Hepatocyte (in vitro differentiated cells): ENCODE data around the gene SDC3. TPM values are rescaled to one million over a fixed set of nuclear protein-coding genes. Genes with fewer than 3 reads are reported as not detected.

Experiments used
- DNase-seq: peaks from one replicate; pipeline ENCODE4 v3.0.0-alpha.2; 2016; ENCODE audit warnings: low spot score
- H2AFZ ChIP-seq: fragments of 200-600 bp; sonication (generic); 2 replicates; pipeline ENCODE4 v1.6.0; 2016; ENCODE audit warnings: antibody characterized with exemption, mild to moderate bottlenecking
- H3K27ac ChIP-seq: fragments of 200-600 bp; sonication (generic); 2 replicates; pipeline ENCODE4 v1.5.1; 2016; ENCODE audit warnings: mild to moderate bottlenecking
- H3K27me3 ChIP-seq: fragments of 200-600 bp; sonication (generic); 2 replicates; pipeline ENCODE4 v1.6.1; 2016
- H3K36me3 ChIP-seq: fragments of 200-600 bp; sonication (generic); replicated peaks from 2 replicates; pipeline ENCODE4 v1.5.1; 2016; ENCODE audit warnings: low read depth; ENCODE audit not compliant: insufficient read depth
- H3K4me1 ChIP-seq: fragments of 200-600 bp; sonication (generic); 2 replicates; pipeline ENCODE4 v1.5.1; 2016; ENCODE audit warnings: mild to moderate bottlenecking, moderate library complexity; ENCODE audit not compliant: insufficient read depth
- H3K4me2 ChIP-seq: fragments of 200-600 bp; sonication (generic); 2 replicates; pipeline ENCODE4 v1.6.0; 2016
- H3K4me3 ChIP-seq: fragments of 200-600 bp; sonication (generic); 2 replicates; pipeline ENCODE4 v1.5.1; 2016; ENCODE audit warnings: mild to moderate bottlenecking
- H3K79me2 ChIP-seq: fragments of 200-600 bp; sonication (generic); 2 replicates; pipeline ENCODE4 v1.6.0; 2017; ENCODE audit warnings: mild to moderate bottlenecking
- H3K9me2 ChIP-seq: fragments of 200-600 bp; sonication (generic); replicated peaks from 2 replicates; pipeline ENCODE4 v1.6.0; 2017; ENCODE audit warnings: mild to moderate bottlenecking; ENCODE audit not compliant: insufficient read depth
- H3K9me3 ChIP-seq: fragments of 200-600 bp; sonication (generic); 2 replicates; pipeline ENCODE4 v1.5.1; 2016; ENCODE audit warnings: low read depth, mild to moderate bottlenecking
- H4K20me1 ChIP-seq: fragments of 200-600 bp; sonication (generic); 2 replicates; pipeline ENCODE4 v1.6.0; 2016; ENCODE audit warnings: mild to moderate bottlenecking; ENCODE audit not compliant: insufficient read depth, poor library complexity, severe bottlenecking
- EZH2 ChIP-seq: fragments of 200-600 bp; sonication (generic); IDR thresholded peaks from 2 replicates; pipeline ENCODE4 v1.6.1; 2016; ENCODE audit warnings: antibody characterized with exemption, mild to moderate bottlenecking, borderline replicate concordance
- EZH2phosphoT487 ChIP-seq: fragments of 200-600 bp; sonication (generic); IDR thresholded peaks from one replicate; pipeline ENCODE4 v1.6.1; 2018; ENCODE audit warnings: antibody characterized with exemption, mild to moderate bottlenecking, low read depth, moderate library complexity; ENCODE audit not compliant: unreplicated experiment, severe bottlenecking
- WGBS: methylation state at CpG from one replicate; pipeline ENCODE4 v1.1.6; 2016; ENCODE audit warnings: low lambda C conversion rate; ENCODE audit errors: missing lambda C conversion rate; 5-methylcytosine and 5-hydroxymethylcytosine counted together
- polyA plus RNA-seq: library from polyadenylated mRNA; unstranded; fragments of >200 nt; fragmentation: Nextera tagmentation; extraction: Ambion mirVana; gene quantifications from 2 replicates; pipeline ENCODE4 v1.2.1, GENCODE V29; 2016
- total RNA-seq: library from RNA; depleted of rRNA; stranded (reverse); fragments of >200 nt; gene quantifications from 2 replicates; pipeline ENCODE4 v1.2.3, GENCODE V29; 2014
- TF ChIP-seq, protein P1 (sequence below): fragments of 200-600 bp; sonication (generic); IDR thresholded peaks from 2 replicates; pipeline ENCODE4 v1.5.1; 2016; ENCODE audit warnings: antibody characterized with exemption, mild to moderate bottlenecking; ENCODE audit not compliant: poor library complexity

Gene SDC3, protein sequence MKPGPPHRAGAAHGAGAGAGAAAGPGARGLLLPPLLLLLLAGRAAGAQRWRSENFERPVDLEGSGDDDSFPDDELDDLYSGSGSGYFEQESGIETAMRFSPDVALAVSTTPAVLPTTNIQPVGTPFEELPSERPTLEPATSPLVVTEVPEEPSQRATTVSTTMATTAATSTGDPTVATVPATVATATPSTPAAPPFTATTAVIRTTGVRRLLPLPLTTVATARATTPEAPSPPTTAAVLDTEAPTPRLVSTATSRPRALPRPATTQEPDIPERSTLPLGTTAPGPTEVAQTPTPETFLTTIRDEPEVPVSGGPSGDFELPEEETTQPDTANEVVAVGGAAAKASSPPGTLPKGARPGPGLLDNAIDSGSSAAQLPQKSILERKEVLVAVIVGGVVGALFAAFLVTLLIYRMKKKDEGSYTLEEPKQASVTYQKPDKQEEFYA
- 28.6 and 33.5 TPM in 2 replicates for total RNA-seq
- polyA plus RNA-seq, result 51.0 and 60.0 TPM in 2 replicates

DNA sequence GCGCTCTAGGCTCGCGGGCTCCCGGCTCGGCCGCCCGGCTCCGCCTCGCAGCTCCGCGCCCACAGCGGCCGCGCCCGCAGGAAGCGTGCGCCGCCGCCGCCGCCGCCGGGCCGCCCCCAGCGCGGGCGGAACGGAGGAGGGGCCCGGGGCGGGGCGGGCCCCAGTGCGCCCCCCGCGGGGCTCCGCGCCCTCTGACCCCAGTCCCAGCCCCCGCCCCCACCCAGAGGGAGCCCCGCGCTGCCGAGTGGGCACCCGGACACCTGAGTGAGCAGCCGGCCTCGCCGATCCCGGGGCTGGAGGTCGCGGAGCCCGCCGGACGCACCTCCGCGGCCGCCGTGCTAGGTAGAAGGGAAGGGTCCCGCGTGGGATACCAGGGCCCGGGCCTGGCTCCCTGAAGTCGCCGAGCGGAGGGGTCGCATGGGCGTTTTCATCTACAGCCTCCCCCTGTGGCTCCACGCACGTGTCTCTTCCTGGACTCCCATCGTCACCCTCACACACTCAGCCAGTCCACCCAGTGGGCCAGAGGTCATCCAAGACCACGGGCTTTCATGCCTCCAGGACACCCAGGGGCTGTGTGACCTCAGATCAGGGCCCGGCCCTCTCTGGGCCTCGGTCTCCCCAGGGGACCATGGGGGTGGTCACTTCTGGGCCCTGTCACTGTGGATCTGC, at the start of gene SDC3:
SDC3 (minus strand) TSS at position 63 of the 669 bp plus-strand sequence. CDS start 172 bp downstream, outside the sequence.
- peak within 1 kb of the TSS; percentile 98 for H3K4me2 ChIP-seq
- H3K27ac ChIP-seq, result no peak within 1 kb of the TSS
- H4K20me1 ChIP-seq, result peaks cover 2% of the 10 kb centered on the region
- H3K9me2 ChIP-seq, result no peaks in the 10 kb centered on the region
- peaks cover 23% of the 10 kb centered on the region for H3K4me1 ChIP-seq
- peak; percentile 80 for DNase-seq
- H2AFZ ChIP-seq, result peak within 1 kb of the TSS; percentile 84
- peak within 1 kb of the TSS; percentile 88 for H3K4me3 ChIP-seq
- H3K79me2 ChIP-seq, result peaks cover 36% of the 10 kb centered on the region
- no peaks in the 10 kb centered on the region for H3K9me3 ChIP-seq
- no peaks in the 10 kb centered on the region for H3K27me3 ChIP-seq
- TF ChIP-seq, protein P1, sequence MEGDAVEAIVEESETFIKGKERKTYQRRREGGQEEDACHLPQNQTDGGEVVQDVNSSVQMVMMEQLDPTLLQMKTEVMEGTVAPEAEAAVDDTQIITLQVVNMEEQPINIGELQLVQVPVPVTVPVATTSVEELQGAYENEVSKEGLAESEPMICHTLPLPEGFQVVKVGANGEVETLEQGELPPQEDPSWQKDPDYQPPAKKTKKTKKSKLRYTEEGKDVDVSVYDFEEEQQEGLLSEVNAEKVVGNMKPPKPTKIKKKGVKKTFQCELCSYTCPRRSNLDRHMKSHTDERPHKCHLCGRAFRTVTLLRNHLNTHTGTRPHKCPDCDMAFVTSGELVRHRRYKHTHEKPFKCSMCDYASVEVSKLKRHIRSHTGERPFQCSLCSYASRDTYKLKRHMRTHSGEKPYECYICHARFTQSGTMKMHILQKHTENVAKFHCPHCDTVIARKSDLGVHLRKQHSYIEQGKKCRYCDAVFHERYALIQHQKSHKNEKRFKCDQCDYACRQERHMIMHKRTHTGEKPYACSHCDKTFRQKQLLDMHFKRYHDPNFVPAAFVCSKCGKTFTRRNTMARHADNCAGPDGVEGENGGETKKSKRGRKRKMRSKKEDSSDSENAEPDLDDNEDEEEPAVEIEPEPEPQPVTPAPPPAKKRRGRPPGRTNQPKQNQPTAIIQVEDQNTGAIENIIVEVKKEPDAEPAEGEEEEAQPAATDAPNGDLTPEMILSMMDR, result no peak
- TF ChIP-seq EZH2 (no peak), EZH2phosphoT487 (no peak)
- no peaks in the 10 kb centered on the region for H3K36me3 ChIP-seq
- WGBS, result 14% methylated on average over 18 of the region's 68 CpGs

DNA sequence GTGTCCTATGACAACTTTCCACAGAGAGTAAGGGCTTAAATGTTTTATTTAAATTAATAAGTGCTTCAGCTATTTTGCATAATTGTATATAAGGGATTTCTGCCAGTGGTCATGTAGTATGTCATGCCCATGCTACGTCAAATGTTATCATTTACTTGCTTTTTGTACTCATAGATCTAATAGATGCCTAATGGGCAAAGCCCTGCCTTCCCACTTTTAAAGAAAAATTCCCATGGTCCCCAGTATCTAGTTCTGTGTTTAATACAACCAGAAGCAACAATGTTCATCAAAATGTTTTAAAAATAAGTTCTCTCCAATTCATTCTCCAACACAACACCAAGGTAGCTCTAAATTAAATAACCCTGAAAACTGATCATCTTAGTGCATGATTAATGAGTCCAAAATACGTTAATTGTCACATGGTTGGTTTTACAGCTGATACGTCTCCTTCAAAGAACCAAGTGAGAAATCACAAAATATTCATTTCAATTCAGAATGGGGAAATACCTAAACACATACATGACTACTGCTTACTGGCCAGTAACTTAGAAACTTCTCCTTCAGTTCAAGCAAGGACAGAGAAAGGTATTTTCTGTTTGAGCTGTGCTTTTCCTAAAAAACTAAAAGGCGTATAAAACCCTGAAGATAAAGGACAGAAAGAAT, 49.1 kb upstream of the SDC3 start:
- Histone ChIP-seq H3K36me3 (peaks cover 6% of the 10 kb centered on the region), H2AFZ (no peak overlapping the region), H3K4me1 (no peaks in the 10 kb centered on the region), H3K9me2 (no peaks in the 10 kb centered on the region), H3K27me3 (no peaks in the 10 kb centered on the region), H3K4me2 (no peak overlapping the region), H3K27ac (no peak overlapping the region), H3K79me2 (peaks cover 100% of the 10 kb centered on the region), H4K20me1 (peaks cover 69% of the 10 kb centered on the region), H3K4me3 (no peak overlapping the region), H3K9me3 (no peaks in the 10 kb centered on the region)
- TF ChIP-seq, protein P1, result no peak
- no peak for TF ChIP-seq EZH2phosphoT487
- no peak for TF ChIP-seq EZH2
- WGBS, result 95% methylated on average over 4 of the region's 4 CpGs
- DNase-seq, result no peak

DNA sequence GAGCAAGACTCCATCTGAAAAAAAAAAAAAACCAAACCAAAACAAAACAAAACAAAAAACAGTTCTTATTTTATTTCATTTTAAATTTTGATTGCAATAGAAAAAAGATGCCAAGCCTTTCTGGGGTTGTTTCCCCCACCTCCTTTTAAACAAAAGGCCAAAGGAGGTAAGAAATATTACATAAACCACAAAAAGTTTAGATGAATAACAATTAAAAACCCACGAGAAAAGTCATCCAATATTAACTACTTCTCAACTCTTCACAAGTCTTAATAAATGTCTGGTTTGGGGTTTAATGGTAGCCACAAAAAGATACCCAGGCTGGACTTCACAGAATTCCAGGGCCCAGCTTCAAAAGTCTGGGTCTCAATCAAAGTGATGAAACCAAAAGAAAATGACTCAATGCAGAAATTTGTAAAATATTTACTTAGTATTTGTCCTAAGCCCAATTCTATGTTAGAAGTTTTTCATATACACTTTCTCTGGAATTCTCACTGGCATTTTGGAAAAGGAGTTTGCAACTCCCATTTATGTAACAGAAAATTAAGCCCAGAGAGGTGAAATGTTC, 47.0 kb upstream of the SDC3 start:
- TF ChIP-seq EZH2 (no peak), EZH2phosphoT487 (no peak)
- TF ChIP-seq, protein P1, result no peak
- Histone ChIP-seq H3K9me2 (no peaks in the 10 kb centered on the region), H3K36me3 (peaks cover 6% of the 10 kb centered on the region), H3K27ac (no peak overlapping the region), H3K79me2 (peaks cover 96% of the 10 kb centered on the region), H3K4me2 (no peak overlapping the region), H3K4me3 (no peak overlapping the region), H3K4me1 (no peaks in the 10 kb centered on the region), H3K9me3 (no peaks in the 10 kb centered on the region), H2AFZ (no peak overlapping the region), H4K20me1 (peaks cover 68% of the 10 kb centered on the region), H3K27me3 (no peaks in the 10 kb centered on the region)
- no peak for DNase-seq
- 76% methylated on average over 1 of the region's 1 CpG for WGBS
